GM19099 (cell line): ENCODE measurements around the gene MLLT3.

Experiments used
- POLR2A ChIP-seq: IDR thresholded peaks from 3 replicates; pipeline ENCODE4 v1.6.1; 2011; ENCODE audit warnings: low read depth; ENCODE audit not compliant: insufficient read length; ENCODE audit errors: extremely low read depth

MLLT3 gene

DNA sequence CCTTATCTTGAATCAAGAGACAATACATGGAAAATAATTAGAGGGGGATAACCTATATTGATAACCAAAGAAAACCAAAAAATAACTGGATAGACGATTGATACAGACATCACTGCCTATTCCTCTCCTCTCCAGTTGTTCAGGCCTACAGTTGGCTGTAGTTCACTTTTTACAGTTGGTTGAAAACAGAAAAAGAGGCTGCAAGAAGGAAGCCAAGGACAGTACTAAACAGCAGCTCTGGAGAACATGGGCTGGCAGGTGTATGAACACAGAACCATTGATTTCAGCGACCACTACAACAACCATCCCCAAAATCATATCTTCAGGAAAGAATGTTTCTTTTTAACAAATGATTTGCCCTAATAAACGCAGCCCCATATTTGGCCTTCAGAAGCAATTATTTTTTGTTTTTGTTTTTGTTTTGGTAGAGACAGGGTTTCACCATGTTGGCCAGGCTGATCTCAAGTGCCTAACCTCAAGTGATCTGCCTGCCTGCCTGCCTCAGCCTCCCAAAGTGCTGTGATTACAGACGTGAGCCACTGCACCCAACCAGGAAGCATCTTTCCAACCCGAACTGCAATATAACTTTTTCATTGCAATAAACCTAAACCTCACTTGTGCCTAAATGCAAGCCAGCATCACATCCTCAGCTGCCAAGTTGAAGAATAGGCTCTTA is 64.3 kb downstream of the MLLT3 start:
- TF ChIP-seq POLR2A, result no peak

DNA sequence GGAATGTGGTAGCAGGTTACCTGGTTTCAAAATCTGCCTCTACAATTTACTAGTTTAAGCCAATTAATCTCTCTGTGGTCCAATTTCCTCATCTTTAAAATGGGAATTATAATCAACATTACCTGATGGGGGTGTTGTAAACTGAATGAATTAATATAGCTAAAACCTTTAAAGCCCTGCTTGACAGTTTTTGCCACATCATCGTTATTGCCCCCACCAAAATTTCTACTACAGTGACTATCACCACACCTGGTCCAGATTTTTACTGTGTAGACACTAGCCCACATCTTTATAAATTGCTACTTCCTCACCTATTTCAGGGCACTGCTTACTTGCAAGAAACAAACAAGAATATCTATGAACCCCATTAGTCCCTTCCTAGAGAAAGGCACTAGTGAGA is 65.0 kb downstream of the MLLT3 start:
- no peak for TF ChIP-seq POLR2A

DNA sequence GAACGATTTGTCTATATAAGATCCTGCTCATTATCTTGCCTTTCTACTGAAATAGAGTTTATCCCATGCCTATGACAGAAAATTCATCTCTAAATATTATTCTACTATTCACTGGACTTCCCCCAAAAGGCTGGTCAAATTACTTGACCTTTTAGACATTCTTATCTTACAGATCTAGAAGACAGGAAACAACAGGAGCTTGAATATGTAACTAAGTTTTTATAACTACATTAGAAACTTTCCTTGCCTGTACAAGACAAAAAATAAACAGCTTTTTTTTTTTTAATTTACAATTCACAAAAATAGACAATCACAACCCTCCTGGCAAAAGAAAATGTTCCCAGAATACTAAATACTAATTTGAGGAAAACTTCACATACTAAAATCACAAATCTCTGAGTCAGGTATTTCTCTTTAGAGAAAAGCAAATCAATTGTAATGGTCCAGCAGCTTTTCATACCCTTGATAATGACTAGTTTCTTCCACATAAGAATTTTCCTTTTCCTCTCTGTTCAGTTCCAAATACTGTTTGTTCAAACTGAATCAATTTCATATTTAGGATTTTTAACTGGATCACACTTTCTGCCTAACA is 68.6 kb downstream of the MLLT3 start:
- no peak for TF ChIP-seq POLR2A

DNA sequence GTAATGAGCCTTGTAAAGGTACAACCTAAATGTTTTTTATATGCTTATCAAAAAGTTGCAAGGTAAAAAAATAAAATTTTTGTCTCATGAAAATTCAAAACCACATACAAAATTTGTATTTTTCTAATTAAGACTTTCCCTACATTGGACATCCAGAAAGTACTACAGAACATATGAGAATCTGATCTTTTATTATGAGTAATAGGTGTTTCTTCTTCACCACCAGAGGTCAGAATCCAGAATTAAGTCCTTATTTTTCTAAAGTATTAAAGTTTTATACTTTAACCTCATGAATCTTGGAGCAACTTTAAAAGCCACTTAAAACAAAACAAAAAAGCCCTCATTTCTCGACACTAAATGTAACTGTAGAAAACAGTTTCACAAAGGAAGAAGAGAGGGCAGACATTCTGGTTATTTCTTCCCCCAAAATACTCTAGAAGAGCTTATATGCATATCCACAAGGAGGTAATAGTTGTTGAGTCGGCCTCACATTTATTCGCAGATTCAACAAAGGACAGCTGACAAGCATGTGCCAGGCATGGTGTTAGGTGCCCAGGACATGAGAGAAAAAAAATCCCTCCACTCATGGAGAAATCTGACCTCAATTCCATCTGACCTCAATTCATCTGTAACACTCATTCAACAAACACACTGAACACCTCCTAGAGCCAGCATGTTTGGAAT is 69.3 kb downstream of the MLLT3 start:
- TF ChIP-seq POLR2A, result no peak

DNA sequence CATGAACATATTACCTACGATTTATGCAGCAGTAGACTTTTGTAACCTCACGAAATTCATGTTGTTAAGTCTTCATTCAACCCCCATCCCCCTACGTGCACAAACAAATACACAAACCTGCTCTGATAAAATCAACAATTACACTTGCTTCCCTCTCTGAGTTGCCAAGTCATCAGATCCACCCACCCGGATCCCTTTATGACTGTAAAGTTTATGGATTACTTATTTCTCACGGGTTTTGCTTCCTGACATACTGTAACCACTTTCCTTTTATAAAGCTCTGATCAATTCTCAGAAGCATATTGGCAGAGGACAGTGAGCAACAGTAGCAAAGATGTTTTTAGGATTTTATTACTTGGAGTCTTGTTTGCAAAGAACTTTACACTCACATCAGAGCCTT is 70.5 kb downstream of the MLLT3 start:
- TF ChIP-seq POLR2A, result no peak

DNA sequence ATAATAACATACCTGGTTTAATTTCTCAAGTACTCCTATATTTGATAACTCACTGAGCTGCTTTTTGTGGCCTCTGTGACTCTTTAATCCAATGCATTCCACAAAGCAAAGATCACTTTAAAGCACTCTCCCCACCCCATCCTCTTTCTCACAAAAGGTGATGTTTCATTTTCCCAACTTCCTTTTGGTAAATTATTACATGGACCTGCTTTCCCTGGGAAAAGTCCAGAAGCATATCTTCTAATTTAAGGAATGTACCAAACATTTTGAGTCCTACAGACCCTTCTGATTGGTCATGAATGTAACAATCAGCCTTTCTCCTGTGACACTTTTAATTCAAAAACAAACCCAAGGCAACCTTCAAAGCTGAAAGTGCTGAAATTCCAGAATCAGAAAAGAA is 71.1 kb downstream of the MLLT3 start:
- no peak for TF ChIP-seq POLR2A

DNA sequence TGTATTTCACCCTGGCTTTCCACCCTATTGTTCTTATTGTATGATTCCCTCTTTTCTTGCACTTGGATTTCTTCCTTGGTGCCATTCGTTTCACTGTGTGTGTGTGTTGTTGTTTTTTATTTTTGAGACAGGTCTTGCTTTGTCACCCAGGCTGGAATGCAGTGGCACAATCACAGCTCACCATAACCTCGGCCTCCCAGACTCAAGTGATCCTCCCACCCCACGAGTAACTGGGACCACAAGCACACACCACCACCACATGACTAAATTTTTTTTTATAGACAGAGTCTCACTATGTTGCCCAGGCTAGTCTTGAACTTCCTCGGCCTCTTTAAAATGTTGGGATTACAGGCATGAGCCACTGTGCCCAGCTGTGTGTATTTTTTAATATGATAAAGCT is 72.0 kb downstream of the MLLT3 start:
- no peak for TF ChIP-seq POLR2A

DNA sequence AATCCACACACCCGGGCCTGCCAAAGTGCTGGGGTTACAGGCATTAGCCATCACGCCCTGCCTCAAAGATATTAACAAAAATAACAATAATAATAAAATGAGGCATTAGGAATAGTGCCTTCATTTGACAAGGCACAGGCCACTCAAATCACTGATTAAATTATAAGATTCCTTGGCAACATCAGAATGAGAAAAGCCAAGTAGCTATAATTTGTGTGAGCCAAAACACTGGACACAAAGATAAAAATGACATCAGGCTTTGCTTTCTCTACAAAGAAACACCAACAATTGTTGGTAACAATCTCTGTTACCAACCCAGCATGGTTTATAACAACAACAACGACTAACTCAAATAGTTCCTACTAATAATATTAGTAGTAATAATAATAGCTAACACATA is 73.2 kb downstream of the MLLT3 start:
- no peak for TF ChIP-seq POLR2A

DNA sequence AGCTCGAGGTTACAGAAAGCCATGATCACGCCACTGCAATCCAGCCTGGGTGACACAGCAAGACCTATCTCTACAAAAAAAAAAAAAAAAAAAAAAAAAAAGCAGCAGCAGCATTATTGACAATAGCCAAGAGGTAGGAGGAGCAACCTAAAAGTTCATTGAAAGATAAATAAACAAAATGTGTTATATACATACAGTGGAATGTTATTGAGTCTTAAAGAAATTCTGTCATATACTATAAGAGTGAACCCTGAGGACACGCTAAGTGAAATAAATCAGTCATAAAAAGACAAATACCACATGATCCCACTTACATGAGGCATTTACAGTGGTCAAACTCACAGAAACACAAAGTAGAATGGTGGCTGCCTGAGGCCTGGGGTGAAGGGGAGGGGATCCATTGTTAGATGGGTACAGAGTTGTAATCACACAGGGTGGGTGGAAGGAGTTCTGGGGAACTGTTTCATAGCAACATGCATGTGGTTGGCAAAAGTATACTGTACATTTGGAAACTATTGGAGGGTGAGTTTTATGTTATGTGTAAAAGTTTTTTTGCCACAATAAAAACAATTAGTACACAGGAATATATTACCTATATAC is 77.2 kb downstream of the MLLT3 start:
- no peak for TF ChIP-seq POLR2A

DNA sequence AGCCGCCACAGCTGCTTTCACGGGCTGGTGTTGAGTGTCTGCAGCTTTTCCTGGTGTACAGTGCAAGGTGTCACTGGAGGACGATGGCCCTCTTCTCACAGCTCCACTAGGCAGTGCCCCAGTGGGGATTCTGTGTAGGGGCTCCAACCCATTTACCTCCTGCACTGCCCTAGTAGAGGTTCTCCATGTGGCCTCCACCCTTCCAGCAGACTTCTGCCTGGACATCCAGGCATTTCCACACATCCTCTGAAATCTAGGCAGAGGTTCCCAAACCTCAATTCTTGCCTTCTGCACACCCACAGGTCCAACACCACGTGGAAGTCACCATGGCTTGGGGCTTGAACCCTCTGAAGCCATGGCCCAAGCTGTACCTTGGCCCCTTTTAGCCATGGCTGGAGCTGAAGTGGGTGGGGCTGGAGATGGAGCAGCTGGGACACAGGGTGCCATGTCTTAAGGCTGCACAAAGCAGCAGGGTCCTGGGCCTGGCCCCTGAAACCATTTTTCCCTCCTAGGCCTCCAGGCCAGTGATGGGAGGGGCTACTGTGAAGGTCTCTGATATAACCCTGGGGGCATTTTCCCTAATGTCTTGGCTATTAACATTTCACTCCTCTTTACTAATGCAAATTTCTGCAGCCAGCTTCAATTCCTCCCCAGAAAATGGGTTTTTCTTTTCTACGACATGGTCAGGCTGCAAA is 82.0 kb downstream of the MLLT3 start:
- TF ChIP-seq POLR2A, result no peak

DNA sequence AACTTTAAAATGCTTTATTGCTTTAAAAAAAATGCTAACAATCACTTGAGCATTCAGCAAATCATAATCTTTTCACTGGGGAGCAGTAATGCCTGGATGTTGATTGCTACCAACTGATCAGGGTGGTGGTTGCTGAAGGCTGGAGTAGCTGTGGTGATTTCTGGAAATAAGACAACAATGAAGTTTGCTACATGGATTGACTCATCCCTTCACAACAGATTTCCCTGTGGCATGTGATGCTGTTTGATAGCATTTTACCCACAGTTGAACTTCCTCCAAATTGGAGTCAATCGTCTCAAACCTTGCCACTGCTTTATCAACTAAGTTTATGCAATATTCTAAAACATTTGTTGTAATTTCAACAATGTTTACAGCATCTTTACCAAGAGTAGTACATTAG is 83.3 kb downstream of the MLLT3 start:
- TF ChIP-seq POLR2A, result no peak

DNA sequence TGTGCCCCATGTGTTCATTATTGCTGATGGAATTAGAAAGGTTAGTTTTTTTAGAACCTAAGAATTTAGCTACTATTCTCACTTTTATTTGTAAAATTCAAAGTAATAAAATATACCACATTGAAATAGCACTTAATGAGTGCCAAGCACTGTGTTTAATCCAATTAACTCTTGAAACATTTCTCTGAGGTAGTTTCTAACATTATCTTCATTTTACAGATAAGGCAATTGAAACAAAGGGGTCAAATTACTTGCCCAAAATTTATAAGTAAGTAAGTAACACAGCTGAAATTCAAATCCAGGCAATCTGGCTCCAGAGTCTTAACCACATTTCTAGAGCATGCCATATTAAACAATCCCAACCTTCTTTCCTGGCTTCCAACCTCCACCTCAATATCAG is 84.2 kb downstream of the MLLT3 start:
- no peak for TF ChIP-seq POLR2A

DNA sequence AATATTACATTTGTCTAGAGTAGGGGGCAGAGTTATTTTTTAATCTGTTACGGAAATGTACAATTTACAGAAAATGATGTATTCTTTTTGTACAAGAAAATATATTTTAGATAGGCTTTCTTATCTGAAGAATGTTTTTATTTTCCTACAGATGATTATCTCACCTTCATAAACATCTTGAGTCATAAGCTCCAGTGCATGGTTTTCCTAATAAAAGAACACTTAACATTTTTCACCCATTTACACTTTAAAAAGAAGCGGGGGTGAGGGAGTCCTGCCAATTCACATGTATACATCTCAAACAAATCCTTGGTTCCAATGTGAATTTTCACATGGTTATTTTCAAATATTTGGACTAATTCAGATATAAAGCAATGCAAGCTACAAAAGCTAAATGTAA is 85.0 kb downstream of the MLLT3 start:
- no peak for TF ChIP-seq POLR2A

DNA sequence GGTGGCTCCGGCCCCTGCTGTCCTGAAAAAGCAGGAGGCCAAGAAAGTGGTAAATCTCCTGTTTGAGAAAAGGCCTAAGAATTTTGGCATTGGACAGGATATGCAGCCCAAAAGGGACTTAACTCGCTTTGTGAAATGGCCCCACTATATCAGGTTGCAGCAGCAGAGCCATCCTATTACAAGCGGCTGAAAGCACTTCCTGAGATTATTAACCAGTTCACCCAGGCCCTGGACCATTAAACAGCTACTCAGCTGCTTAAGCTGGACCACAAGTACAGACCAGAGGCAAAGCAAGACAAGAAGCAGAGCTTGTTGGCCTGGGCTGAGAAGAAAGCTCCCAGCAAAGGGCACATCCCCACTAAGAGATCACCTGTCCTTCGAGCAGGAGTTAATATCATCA is 89.7 kb downstream of the MLLT3 start:
- TF ChIP-seq POLR2A, result no peak

DNA sequence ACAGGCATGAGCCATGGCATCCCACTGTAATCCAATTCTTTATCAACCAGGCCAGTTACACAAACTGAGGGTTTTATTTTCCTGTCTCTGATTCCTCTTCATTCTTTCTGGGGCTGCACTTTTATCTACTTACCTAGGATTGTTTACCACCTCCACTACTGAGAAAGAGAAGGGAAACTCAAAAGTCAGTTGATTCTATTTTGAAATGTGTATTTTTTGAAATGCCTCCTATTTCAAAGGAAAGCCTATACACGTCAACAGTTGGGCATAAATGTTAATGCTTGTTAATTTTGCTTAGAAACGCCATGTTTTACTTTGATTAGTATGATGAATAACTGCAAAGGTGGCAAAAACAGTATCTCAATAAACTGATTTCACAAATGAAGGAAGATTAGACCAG is 92.5 kb downstream of the MLLT3 start:
- TF ChIP-seq POLR2A, result no peak
